HepG2 (cell line): Measurements from ENCODE around the gene LIMD2. TPM values are rescaled to one million over a fixed set of nuclear protein-coding genes. Genes with fewer than 3 reads are reported as not detected.

ENCODE experiments used
- ATAC-seq: fragments of 200-7000 bp; cut with Tn5 transposase; 3 replicates; pipeline ENCODE4 v1.9.1; 2020; ENCODE audit warnings: mild to moderate bottlenecking, moderate library complexity
- BruUV-seq: library from RNA; stranded (reverse); fragments of 400-500 nt; replicated peaks from 2 replicates; lab custom pipeline; 2021; lab: Mats Ljungman, UMichigan
- CTCF ChIA-PET: fragments of 300-600 bp; formaldehyde crosslinking; extraction: SDS; loops from one replicate; lab custom pipeline; 2021; ENCODE audit warnings: low total read pairs, inconsistent platforms, low intra/inter-chr PET ratio; lab: Yijun Ruan, JAX
- POLR2A ChIA-PET: fragments of 350-600 bp; sonication (Branson Sonifier 250); formaldehyde crosslinking; loops from one replicate; lab custom pipeline; 2020; ENCODE audit warnings: antibody characterized with exemption, inconsistent platforms; lab: Yijun Ruan, JAX
- DNase-seq: peaks from one replicate; pipeline ENCODE4 v3.0.0-alpha.2; 2015; ENCODE audit warnings: low spot score
- FAIRE-seq: peaks from 3 replicates; lab custom pipeline; 2011; peaks lifted over from hg19 to GRCh38; lab: Jason Lieb, UNC
- H2AFZ ChIP-seq: one replicate; pipeline ENCODE4 v1.6.1; 2011; ENCODE audit warnings: low read length, inconsistent platforms
- H3K27ac ChIP-seq: fragments of 300-600 bp; 3 replicates; pipeline ENCODE4 v1.8.0; 2011; ENCODE audit warnings: mixed run types, mild to moderate bottlenecking, mixed read lengths, low read length, inconsistent platforms; ENCODE audit not compliant: insufficient read depth; ENCODE audit errors: extremely low read length
- H3K27me3 ChIP-seq, 2 experiments: fragments of 200-600 bp in 1 of 2; 2 replicates in 1 of 2; 3 replicates in 1 of 2; pipeline versions ENCODE4 v1.6.0 to v1.8.0; 2011; ENCODE audit warnings: low read length in 2 of 2, mild to moderate bottlenecking in 2 of 2, moderate library complexity in 2 of 2, inconsistent platforms in 1 of 2; ENCODE audit not compliant: insufficient read depth in 2 of 2, control insufficient read depth in 1 of 2
- H3K36me3 ChIP-seq, 2 experiments: fragments of 200-600 bp in 1 of 2; replicated peaks in 1 of 2; 2 replicates in 1 of 2; 3 replicates in 1 of 2; pipeline versions ENCODE4 v1.5.1 to v1.8.0; 2011; ENCODE audit warnings: low read length in 2 of 2, inconsistent platforms in 1 of 2; ENCODE audit not compliant: insufficient read depth in 2 of 2, control insufficient read depth in 1 of 2
- H3K4me1 ChIP-seq: 2 replicates; pipeline ENCODE4 v1.5.1; 2012; ENCODE audit warnings: low read length, inconsistent platforms; ENCODE audit not compliant: insufficient read depth
- H3K4me2 ChIP-seq: 2 replicates; pipeline ENCODE4 v1.6.0; 2011; ENCODE audit warnings: low read depth, low read length, inconsistent platforms
- H3K4me3 ChIP-seq, 3 experiments: fragments of 200-600 bp in 1 of 3; sonication (generic), shearing (Covaris generic) in 1 of 3; replicated peaks in 1 of 3; 2 replicates each; pipeline ENCODE4 v1.5.1; 2011 to 2016; ENCODE audit warnings: low read length in 3 of 3, inconsistent platforms in 2 of 3, low read depth in 2 of 3, mild to moderate bottlenecking in 2 of 3, control low read depth in 1 of 3, mixed read lengths in 1 of 3; ENCODE audit not compliant: insufficient read depth in 1 of 3
- H3K79me2 ChIP-seq: one replicate; pipeline ENCODE4 v1.6.1; 2011; ENCODE audit warnings: low read length, inconsistent platforms; ENCODE audit not compliant: insufficient read depth
- H3K9ac ChIP-seq: 2 replicates; pipeline ENCODE4 v1.6.0; 2011; ENCODE audit warnings: mild to moderate bottlenecking, low read depth, low read length, inconsistent platforms; ENCODE audit not compliant: insufficient read depth
- H3K9me3 ChIP-seq: 2 replicates; pipeline ENCODE4 v1.5.1; 2012; ENCODE audit warnings: mild to moderate bottlenecking, low read length
- H4K20me1 ChIP-seq: 2 replicates; pipeline ENCODE4 v1.6.0; 2011; ENCODE audit warnings: inconsistent platforms, mild to moderate bottlenecking, low read length, moderate library complexity; ENCODE audit not compliant: insufficient read depth
- ARNT2 ChIP-seq: sonication (generic); formaldehyde crosslinking; IDR thresholded peaks from 2 replicates; pipeline ENCODE4 v1.8.0; 2022; ENCODE audit warnings: mild to moderate bottlenecking, low read depth, missing genetic modification reagents, moderate library complexity
- MTA3 ChIP-seq: sonication (generic); formaldehyde crosslinking; IDR thresholded peaks from 2 replicates; pipeline ENCODE4 v1.4.0; 2020; ENCODE audit warnings: missing genetic modification reagents
- PHB2 ChIP-seq: fragments of 450-650 bp; IDR thresholded peaks from 2 replicates; pipeline ENCODE4 v1.6.1; 2018; ENCODE audit not compliant: partially characterized antibody
- PTBP1 ChIP-seq: fragments of 200-400 bp; formaldehyde crosslinking; IDR thresholded peaks from 2 replicates; pipeline ENCODE4 v1.6.1; 2018; ENCODE audit warnings: low read length, low read depth; ENCODE audit not compliant: poor library complexity, severe bottlenecking
- RFX1 ChIP-seq: fragments of 450-650 bp; IDR thresholded peaks from 2 replicates; pipeline ENCODE4 v1.6.1; 2017
- RXRA ChIP-seq: sonication (generic); formaldehyde crosslinking; IDR thresholded peaks from 2 replicates; pipeline ENCODE4 v1.5.1; 2020; ENCODE audit warnings: missing genetic modification reagents
- SRSF9 ChIP-seq: fragments of 200-400 bp; formaldehyde crosslinking; IDR thresholded peaks from 2 replicates; pipeline ENCODE4 v1.6.1; 2018; ENCODE audit warnings: borderline replicate concordance, mild to moderate bottlenecking, low read depth, low read length; ENCODE audit not compliant: insufficient read depth, poor library complexity, severe bottlenecking
- TEAD3 ChIP-seq: optimal IDR thresholded peaks from 2 replicates; pipeline ENCODE3; 2016; ENCODE audit warnings: borderline replicate concordance
- TP53 ChIP-seq: sonication (generic); formaldehyde crosslinking; conservative IDR thresholded peaks from 2 replicates; pipeline ENCODE4 v1.4.0; 2020; ENCODE audit warnings: missing genetic modification reagents
- ZNF724P ChIP-seq: sonication (generic); formaldehyde crosslinking; IDR thresholded peaks from 2 replicates; pipeline ENCODE4 v1.8.0; 2022; ENCODE audit warnings: missing genetic modification reagents, borderline replicate concordance
- ZNF768 ChIP-seq: sonication (generic); formaldehyde crosslinking; IDR thresholded peaks from 2 replicates; pipeline ENCODE4 v1.4.0; 2020; ENCODE audit warnings: missing genetic modification reagents
- WGBS: methylation state at CpG from one replicate; pipeline ENCODE4 v1.1.6; 2017; ENCODE audit warnings: low lambda C conversion rate; 5-methylcytosine and 5-hydroxymethylcytosine counted together
- in situ Hi-C: cut with HindIII; loops from 2 replicates; pipeline ENCODE4 v1.10.0; 2017; ENCODE audit warnings: low pct_unique_long_range_greater_than_20kb; ENCODE audit not compliant: extremely low pct_ligation_motif_present
- intact Hi-C: fragments of 100-400 bp; cut with micrococcal nuclease; formaldehyde crosslinking; loops from one replicate; pipeline ENCODE4 v1.10.0; 2022; ENCODE audit not compliant: unreplicated experiment
- polyA plus RNA-seq, 8 experiments: library from polyadenylated mRNA; depleted of rRNA in 3 of 8; stranded (reverse) in 7 of 8; unstranded in 1 of 8; fragments of >200 nt; fragmentation: Illumina TruSeq in 4 of 8; extraction: Trizol in 4 of 8; gene quantifications; 2 replicates each; pipeline versions ENCODE4 v1.2.1 to v1.2.3, GENCODE V29; 2011 to 2016; ENCODE audit warnings: low read depth in 4 of 8, missing spikeins in 1 of 8, mixed read lengths in 1 of 8; ENCODE audit not compliant: insufficient read depth in 1 of 8
- total RNA-seq, 5 experiments: library from RNA; depleted of rRNA; stranded (reverse); fragments of >200 nt; fragmentation: Illumina TruSeq; extraction: Trizol; gene quantifications; 2 replicates each; pipeline ENCODE4 v1.2.3, GENCODE V29; 2016; ENCODE audit warnings: low read depth in 1 of 5
- TF ChIP-seq, protein P1 (sequence below): sonication (generic); formaldehyde crosslinking; IDR thresholded peaks from 2 replicates; pipeline ENCODE4 v1.5.0; 2020; ENCODE audit warnings: missing genetic modification reagents, mild to moderate bottlenecking, borderline replicate concordance
- TF ChIP-seq, protein P2 (sequence below): sonication (generic); formaldehyde crosslinking; IDR thresholded peaks from 2 replicates; pipeline ENCODE4 v1.4.0; 2020; ENCODE audit warnings: missing genetic modification reagents
- TF ChIP-seq, protein P3 (sequence below): IDR thresholded peaks from 2 replicates; pipeline ENCODE4 v1.6.1; 2016; ENCODE audit warnings: low read depth
- TF ChIP-seq, protein P4 (sequence below): IDR thresholded peaks from 2 replicates; pipeline ENCODE4 v1.6.1; 2016; ENCODE audit warnings: mild to moderate bottlenecking

LIMD2 gene
- total and polyA plus RNA-seq, 2 of the 13 experiments (the other 11 are each of a cell fraction or from before 2014, with no cell fraction given): 9.0 to 20.8 TPM

DNA sequence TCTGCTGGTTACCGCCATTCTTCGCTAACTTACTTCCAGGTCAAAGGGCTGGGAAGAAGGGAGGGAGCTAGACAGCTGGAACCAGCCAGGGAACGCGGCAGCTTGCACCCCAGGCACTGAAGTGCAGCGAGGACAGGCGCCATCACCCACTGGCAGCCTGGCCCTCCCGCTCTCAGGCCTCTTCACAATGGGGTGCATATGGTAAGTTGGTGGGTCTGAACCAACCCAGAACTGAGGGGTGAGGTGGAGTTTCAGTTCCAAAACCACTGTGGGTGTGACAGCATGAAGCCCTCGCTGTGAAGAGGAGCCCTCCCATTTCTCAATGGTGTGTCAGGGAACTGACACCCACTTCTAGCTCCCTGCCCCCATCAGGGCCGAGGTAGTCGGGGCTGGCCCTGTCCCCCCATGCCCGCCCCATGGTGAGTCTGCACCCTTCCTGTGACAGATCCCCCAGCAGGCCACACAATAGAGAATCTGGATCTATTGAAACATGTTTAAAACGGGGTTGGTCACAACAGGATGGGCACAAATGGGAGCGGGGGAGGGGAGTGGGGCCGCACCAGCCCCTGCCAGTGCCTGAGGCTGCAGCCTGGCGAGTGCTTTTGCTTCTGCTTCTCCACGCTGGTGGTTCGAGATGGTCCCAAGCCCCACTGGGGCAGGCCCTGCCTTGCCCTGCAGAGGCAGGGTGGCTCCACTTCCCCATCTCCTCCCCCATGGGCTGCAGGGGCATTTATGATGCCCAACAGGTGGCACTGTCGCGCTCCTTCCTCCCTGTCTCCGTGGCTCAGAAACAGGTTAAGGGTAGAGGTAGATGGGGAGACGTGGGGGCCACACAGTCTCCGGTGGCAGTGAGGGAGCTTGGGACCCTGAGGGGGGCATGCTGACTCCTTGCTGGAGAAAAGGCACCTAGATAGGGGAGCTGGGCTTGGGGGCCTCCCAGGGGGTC, 2.3 kb downstream of the LIMD2 start:
- H3K4me3 ChIP-seq: no peak overlapping the region
- no peaks in the 10 kb centered on the region for H4K20me1 ChIP-seq
- no peak for TF ChIP-seq SRSF9
- TF ChIP-seq, protein P1, sequence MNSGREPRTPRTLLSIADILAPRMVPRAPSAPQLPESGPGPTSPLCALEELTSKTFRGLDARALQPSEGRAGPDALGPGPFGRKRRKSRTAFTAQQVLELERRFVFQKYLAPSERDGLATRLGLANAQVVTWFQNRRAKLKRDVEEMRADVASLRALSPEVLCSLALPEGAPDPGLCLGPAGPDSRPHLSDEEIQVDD: no peak
- TF ChIP-seq TP53 (CRISPR knock-in tag): no peak
- TF ChIP-seq RXRA (CRISPR knock-in tag): peak; percentile 29; the same call in 1 of the 2 replicates
- peak; percentile 70 for TF ChIP-seq PTBP1
- TF ChIP-seq, protein P2, sequence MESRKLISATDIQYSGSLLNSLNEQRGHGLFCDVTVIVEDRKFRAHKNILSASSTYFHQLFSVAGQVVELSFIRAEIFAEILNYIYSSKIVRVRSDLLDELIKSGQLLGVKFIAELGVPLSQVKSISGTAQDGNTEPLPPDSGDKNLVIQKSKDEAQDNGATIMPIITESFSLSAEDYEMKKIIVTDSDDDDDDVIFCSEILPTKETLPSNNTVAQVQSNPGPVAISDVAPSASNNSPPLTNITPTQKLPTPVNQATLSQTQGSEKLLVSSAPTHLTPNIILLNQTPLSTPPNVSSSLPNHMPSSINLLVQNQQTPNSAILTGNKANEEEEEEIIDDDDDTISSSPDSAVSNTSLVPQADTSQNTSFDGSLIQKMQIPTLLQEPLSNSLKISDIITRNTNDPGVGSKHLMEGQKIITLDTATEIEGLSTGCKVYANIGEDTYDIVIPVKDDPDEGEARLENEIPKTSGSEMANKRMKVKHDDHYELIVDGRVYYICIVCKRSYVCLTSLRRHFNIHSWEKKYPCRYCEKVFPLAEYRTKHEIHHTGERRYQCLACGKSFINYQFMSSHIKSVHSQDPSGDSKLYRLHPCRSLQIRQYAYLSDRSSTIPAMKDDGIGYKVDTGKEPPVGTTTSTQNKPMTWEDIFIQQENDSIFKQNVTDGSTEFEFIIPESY (CRISPR knock-in tag): peak; percentile 42; the same call in 1 of the 2 replicates
- peak; percentile 38; the same call in 1 of the 2 replicates for TF ChIP-seq ARNT2
- TF ChIP-seq, protein P3, sequence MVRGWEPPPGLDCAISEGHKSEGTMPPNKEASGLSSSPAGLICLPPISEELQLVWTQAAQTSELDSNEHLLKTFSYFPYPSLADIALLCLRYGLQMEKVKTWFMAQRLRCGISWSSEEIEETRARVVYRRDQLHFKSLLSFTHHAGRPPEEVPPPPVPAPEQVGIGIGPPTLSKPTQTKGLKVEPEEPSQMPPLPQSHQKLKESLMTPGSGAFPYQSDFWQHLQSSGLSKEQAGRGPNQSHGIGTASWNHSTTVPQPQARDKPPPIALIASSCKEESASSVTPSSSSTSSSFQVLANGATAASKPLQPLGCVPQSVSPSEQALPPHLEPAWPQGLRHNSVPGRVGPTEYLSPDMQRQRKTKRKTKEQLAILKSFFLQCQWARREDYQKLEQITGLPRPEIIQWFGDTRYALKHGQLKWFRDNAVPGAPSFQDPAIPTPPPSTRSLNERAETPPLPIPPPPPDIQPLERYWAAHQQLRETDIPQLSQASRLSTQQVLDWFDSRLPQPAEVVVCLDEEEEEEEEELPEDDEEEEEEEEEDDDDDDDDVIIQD (CRISPR knock-in tag): no peak
- no peak for TF ChIP-seq ZNF768
- TF ChIP-seq PHB2: no peak
- peak; percentile 28 for TF ChIP-seq TEAD3
- TF ChIP-seq ZNF724P (CRISPR knock-in tag): peak; percentile 27; the same call in 1 of the 2 replicates
- TF ChIP-seq MTA3 (CRISPR knock-in tag): no peak
- TF ChIP-seq RFX1: no peak
- TF ChIP-seq, protein P4, sequence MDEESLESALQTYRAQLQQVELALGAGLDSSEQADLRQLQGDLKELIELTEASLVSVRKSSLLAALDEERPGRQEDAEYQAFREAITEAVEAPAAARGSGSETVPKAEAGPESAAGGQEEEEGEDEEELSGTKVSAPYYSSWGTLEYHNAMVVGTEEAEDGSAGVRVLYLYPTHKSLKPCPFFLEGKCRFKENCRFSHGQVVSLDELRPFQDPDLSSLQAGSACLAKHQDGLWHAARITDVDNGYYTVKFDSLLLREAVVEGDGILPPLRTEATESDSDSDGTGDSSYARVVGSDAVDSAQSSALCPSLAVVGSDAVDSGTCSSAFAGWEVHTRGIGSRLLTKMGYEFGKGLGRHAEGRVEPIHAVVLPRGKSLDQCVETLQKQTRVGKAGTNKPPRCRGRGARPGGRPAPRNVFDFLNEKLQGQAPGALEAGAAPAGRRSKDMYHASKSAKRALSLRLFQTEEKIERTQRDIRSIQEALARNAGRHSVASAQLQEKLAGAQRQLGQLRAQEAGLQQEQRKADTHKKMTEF (CRISPR knock-in tag): no peak

More for the DNA sequence above, 2.3 kb downstream of the LIMD2 start:
- peak; percentile 39 for ATAC-seq
- no peak overlapping the region for H3K27ac ChIP-seq
- WGBS: 85% methylated on average over 19 of the region's 22 CpGs
- CTCF ChIA-PET: interaction anchor here (1.3 to 1.7 kb wide), 2 partner anchors 160 to 272 kb away, joined by 4 to 9 read pairs; no protein-coding TSS in a partner anchor
- POLR2A ChIA-PET: interaction anchor here (0.9 to 1.5 kb wide), 2 partner anchors 45 to 76 kb away, joined by 3 to 4 read pairs; partner anchors contain the start of gene CCDC47
- H2AFZ ChIP-seq: no peak overlapping the region
- H3K4me1 ChIP-seq: peaks cover 18% of the 10 kb centered on the region
- no peaks in the 10 kb centered on the region for H3K79me2 ChIP-seq
- H3K36me3 ChIP-seq: peaks cover 4% of the 10 kb centered on the region in 2 experiments; a peak in 1 of 5 replicates
- 0 out of 2 replicates have a peak overlapping the region, but pooled peaks have one; percentile 75 for H3K4me2 ChIP-seq
- intact Hi-C loops: loop anchor here (5.0 kb wide), 1 partner anchor 275 kb away; no protein-coding TSS in a partner anchor
- FAIRE-seq: no peak
- no peaks in the 10 kb centered on the region for H3K9me3 ChIP-seq
- TSS peak; percentile 34 for BruUV-seq
- in situ Hi-C loops: loop anchor here (10.0 kb wide), 1 partner anchor 273 kb away; no protein-coding TSS in a partner anchor
- H3K9ac ChIP-seq: no peak overlapping the region
- DNase-seq: peak; percentile 45
- H3K27me3 ChIP-seq: no peaks in the 10 kb centered on the region
